H9 (cell line): ENCODE results near the gene EXD2. TPM values are rescaled to one million over a fixed set of nuclear protein-coding genes. Genes with fewer than 3 reads are reported as not detected.

Source experiments
- DNase-seq: peaks from one replicate; pipeline ENCODE4 v3.0.0-alpha.2; 2017
- H2AFZ ChIP-seq: one replicate; pipeline ENCODE4 v1.6.1; 2013; ENCODE audit warnings: mild to moderate bottlenecking, low read length, control low read depth, moderate library complexity
- H2AK5ac ChIP-seq: 2 replicates; pipeline ENCODE4 v1.6.1; 2013; ENCODE audit warnings: low read length, control low read depth, mixed read lengths; ENCODE audit not compliant: insufficient read length
- H2BK120ac ChIP-seq: one replicate; pipeline ENCODE4 v1.6.1; 2013; ENCODE audit warnings: low read depth, mild to moderate bottlenecking, low read length, control low read depth, inconsistent platforms; ENCODE audit not compliant: poor library complexity, severe bottlenecking
- H2BK12ac ChIP-seq: 2 replicates; pipeline ENCODE4 v1.6.1; 2013; ENCODE audit warnings: low read length, control low read depth, mixed read lengths, low read depth; ENCODE audit not compliant: insufficient read length
- H2BK15ac ChIP-seq: 2 replicates; pipeline ENCODE4 v1.6.1; 2013; ENCODE audit warnings: low read depth, low read length, control low read depth
- H2BK20ac ChIP-seq: one replicate; pipeline ENCODE4 v1.6.1; 2013; ENCODE audit warnings: low read depth, mild to moderate bottlenecking, low read length, control low read depth, inconsistent platforms; ENCODE audit not compliant: poor library complexity, severe bottlenecking
- H2BK5ac ChIP-seq: 2 replicates; pipeline ENCODE4 v1.6.1; 2013; ENCODE audit warnings: low read length, control low read depth, mixed read lengths; ENCODE audit not compliant: insufficient read length
- H3K14ac ChIP-seq: 2 replicates; pipeline ENCODE4 v1.6.1; 2013; ENCODE audit warnings: low read length, control low read depth; ENCODE audit not compliant: insufficient read depth
- H3K18ac ChIP-seq: 2 replicates; pipeline ENCODE4 v1.6.1; 2013; ENCODE audit warnings: low read depth, mild to moderate bottlenecking, mixed read lengths, low read length, control low read depth; ENCODE audit not compliant: insufficient read length
- H3K23ac ChIP-seq: 2 replicates; pipeline ENCODE4 v1.6.1; 2013; ENCODE audit warnings: low read length, control low read depth, mixed read lengths, low read depth; ENCODE audit not compliant: insufficient read length
- H3K23me2 ChIP-seq: 2 replicates; pipeline ENCODE4 v1.6.1; 2013; ENCODE audit warnings: low read depth, mild to moderate bottlenecking, mixed read lengths, low read length, control low read depth; ENCODE audit not compliant: insufficient read length, poor library complexity, severe bottlenecking
- H3K27ac ChIP-seq: 2 replicates; pipeline ENCODE4 v1.5.1; 2013; ENCODE audit warnings: low read length, control low read depth, mixed read lengths, low read depth; ENCODE audit not compliant: insufficient read length
- H3K27me3 ChIP-seq: 2 replicates; pipeline ENCODE4 v1.6.1; 2013; ENCODE audit warnings: low read length, control low read depth, inconsistent platforms; ENCODE audit not compliant: insufficient read depth
- H3K4ac ChIP-seq: 2 replicates; pipeline ENCODE4 v1.6.1; 2013; ENCODE audit warnings: low read depth, mild to moderate bottlenecking, control low read depth, inconsistent platforms, low read length, moderate library complexity
- H3K4me1 ChIP-seq: 2 replicates; pipeline ENCODE4 v1.6.1; 2013; ENCODE audit warnings: low read length, control low read depth, inconsistent platforms; ENCODE audit not compliant: insufficient read depth
- H3K4me2 ChIP-seq: 2 replicates; pipeline ENCODE4 v1.6.1; 2013; ENCODE audit warnings: low read length, control low read depth, mixed read lengths; ENCODE audit not compliant: insufficient read length, insufficient read depth
- H3K56ac ChIP-seq: 2 replicates; pipeline ENCODE4 v1.6.1; 2013; ENCODE audit warnings: low read depth, mild to moderate bottlenecking, mixed read lengths, low read length, control low read depth; ENCODE audit not compliant: insufficient read length
- H3K79me1 ChIP-seq: 2 replicates; pipeline ENCODE4 v1.6.1; 2013; ENCODE audit warnings: low read depth, mild to moderate bottlenecking, moderate library complexity, low read length, control low read depth, inconsistent platforms; ENCODE audit not compliant: insufficient read depth, poor library complexity, severe bottlenecking
- H3K79me2 ChIP-seq: 2 replicates; pipeline ENCODE4 v1.6.1; 2013; ENCODE audit warnings: low read length, control low read depth, inconsistent platforms; ENCODE audit not compliant: insufficient read depth
- H3K9ac ChIP-seq: 2 replicates; pipeline ENCODE4 v1.6.1; 2013; ENCODE audit warnings: low read length, control low read depth, mixed read lengths; ENCODE audit not compliant: insufficient read length; ENCODE audit errors: extremely low read depth
- H3K9me3 ChIP-seq: one replicate; pipeline ENCODE4 v1.6.1; 2013; ENCODE audit warnings: low read depth, low read length, inconsistent platforms; ENCODE audit not compliant: control insufficient read depth
- H3T11ph ChIP-seq: one replicate; pipeline ENCODE4 v1.6.1; 2013; ENCODE audit warnings: mild to moderate bottlenecking, low read length, control low read depth, inconsistent platforms
- H4K20me1 ChIP-seq: one replicate; pipeline ENCODE4 v1.6.1; 2013; ENCODE audit not compliant: control insufficient read depth, insufficient read length, insufficient read depth
- H4K5ac ChIP-seq: 2 replicates; pipeline ENCODE4 v1.6.1; 2013; ENCODE audit warnings: low read depth, mild to moderate bottlenecking, mixed read lengths, low read length, control low read depth; ENCODE audit not compliant: insufficient read length
- H4K8ac ChIP-seq: replicated peaks from 2 replicates; pipeline ENCODE4 v1.6.1; 2013; ENCODE audit warnings: low read length, control low read depth, mixed read lengths, low read depth; ENCODE audit not compliant: insufficient read length
- H4K91ac ChIP-seq: 2 replicates; pipeline ENCODE4 v1.6.1; 2013; ENCODE audit warnings: low read depth, mild to moderate bottlenecking, moderate library complexity, mixed read lengths, low read length, control low read depth; ENCODE audit not compliant: insufficient read length
- H3K27ac Mint-ChIP-seq, 3 experiments: 2 replicates in 2 of 3; 3 replicates in 1 of 3; pipeline ENCODE4 v1.8.0; 2020 to 2021; ENCODE audit warnings: mixed read lengths in 3 of 3, mild to moderate bottlenecking in 1 of 3, moderate library complexity in 1 of 3
- H3K27me3 Mint-ChIP-seq: 2 replicates; pipeline ENCODE4 v1.8.0; 2021; ENCODE audit warnings: low read depth, mild to moderate bottlenecking, moderate library complexity, mixed read lengths
- H3K36me3 Mint-ChIP-seq, 3 experiments: 2 replicates in 2 of 3; 3 replicates in 1 of 3; pipeline ENCODE4 v1.8.0; 2020 to 2021; ENCODE audit warnings: low read depth in 3 of 3, mixed read lengths in 3 of 3; ENCODE audit not compliant: insufficient read depth in 1 of 3
- H3K4me1 Mint-ChIP-seq, 2 experiments: 2 replicates each; pipeline ENCODE4 v1.8.0; 2020; ENCODE audit warnings: mixed read lengths in 2 of 2
- H3K4me3 Mint-ChIP-seq, 2 experiments: 2 replicates in 1 of 2; 3 replicates in 1 of 2; pipeline ENCODE4 v1.8.0; 2020 to 2021; ENCODE audit warnings: mild to moderate bottlenecking in 2 of 2, mixed read lengths in 2 of 2, moderate library complexity in 1 of 2
- H3K9me3 Mint-ChIP-seq, 2 experiments: 2 replicates in 1 of 2; 3 replicates in 1 of 2; pipeline ENCODE4 v1.8.0; 2020; ENCODE audit warnings: mild to moderate bottlenecking in 2 of 2, mixed read lengths in 2 of 2, moderate library complexity in 1 of 2
- CTCF ChIP-seq: fragments of 200-600 bp; sonication (generic); conservative IDR thresholded peaks from 3 replicates; pipeline ENCODE4 v1.8.0; 2021; ENCODE audit warnings: antibody characterized with exemption, mild to moderate bottlenecking
- WGBS: extraction: QIAGEN DNeasy Blood & Tissue Kit; methylation state at CpG from one replicate; pipeline ENCODE4 v1.1.7; 2013; ENCODE audit warnings: missing lambda C conversion rate, low lambda C conversion rate, mixed read lengths; ENCODE audit not compliant: insufficient read length; ENCODE audit errors: extremely low coverage; 5-methylcytosine and 5-hydroxymethylcytosine counted together
- total RNA-seq: library from RNA; stranded (reverse); gene quantifications from 2 replicates; pipeline ENCODE4 v1.2.1, GENCODE V29; 2021

The EXD2 gene
- total RNA-seq, 1 experiment from 2014 or later, result 19.6 TPM

- H3K56ac ChIP-seq, result no peak overlapping the region
- H4K91ac ChIP-seq, result no peak overlapping the region
- H3K79me1 ChIP-seq, result no peaks in the 10 kb centered on the region
- H2BK15ac ChIP-seq, result no peak overlapping the region
- peaks cover 19 to 25% of the 10 kb centered on the region in 2 experiments for H3K4me1 Mint-ChIP-seq
- peaks cover 45% of the 10 kb centered on the region for H3K27me3 Mint-ChIP-seq
- no peaks in the 10 kb centered on the region for H3K9me3 Mint-ChIP-seq
- WGBS, result no CpG with 5 or more reads among the region's 6 CpGs
- peaks cover 15% of the 10 kb centered on the region; the same call in 1 of the 2 replicates for H3K27me3 ChIP-seq
- H3K4me3 Mint-ChIP-seq, result no peak overlapping the region; a peak in 1 of 5 replicates
- no peak overlapping the region for H2AK5ac ChIP-seq
- H3K23ac ChIP-seq, result no peak overlapping the region
- DNase-seq, result no peak
- no peak overlapping the region for H2BK120ac ChIP-seq
- H4K8ac ChIP-seq, result no peak overlapping the region
- no peak overlapping the region for H2AFZ ChIP-seq
- no peak overlapping the region for H3K27ac ChIP-seq
- H4K5ac ChIP-seq, result no peak overlapping the region
- H3T11ph ChIP-seq, result no peak overlapping the region
- no peaks in the 10 kb centered on the region for H3K79me2 ChIP-seq
- H3K23me2 ChIP-seq, result peaks cover 20% of the 10 kb centered on the region
- no peak overlapping the region for H3K18ac ChIP-seq
- H2BK5ac ChIP-seq, result no peak overlapping the region
- peaks cover 0 to 3% (median 0%) of the 10 kb centered on the region in 3 experiments; a peak in 2 of 7 replicates for H3K36me3 Mint-ChIP-seq
- H3K9ac ChIP-seq, result no peak overlapping the region
- no peak overlapping the region for H3K27ac Mint-ChIP-seq
- H3K4ac ChIP-seq, result no peak overlapping the region
- no peak overlapping the region for H3K4me2 ChIP-seq
- H4K20me1 ChIP-seq, result no peaks in the 10 kb centered on the region
- H3K4me1 ChIP-seq, result no peaks in the 10 kb centered on the region; the same call in 1 of the 2 replicates
- no peak for TF ChIP-seq CTCF
- H3K14ac ChIP-seq, result no peak overlapping the region
- no peak overlapping the region for H2BK12ac ChIP-seq
- H2BK20ac ChIP-seq, result no peak overlapping the region
- H3K9me3 ChIP-seq, result no peaks in the 10 kb centered on the region
These were observed 72.1 kb downstream of the EXD2 start for GRCh38 chr14:69263364-69263763.
